Pancreas (tissue), 10 donors: ENCODE data around the gene UVRAG. TPM values are rescaled to one million over a fixed set of nuclear protein-coding genes. Genes with fewer than 3 reads are reported as not detected.
"Not testable (repeated sequence)": the region's sequence is repeated elsewhere in the genome, so short reads cannot be mapped to it uniquely, and the experiment has no call there.

Experiments used
- ATAC-seq, 4 donors: fragments of 200-7000 bp; cut with Tn5 transposase; one replicate each; pipeline versions ENCODE4 v1.8.0 to v1.9.1; 2020; ENCODE audit warnings: mild to moderate bottlenecking in 4 of 4, moderate library complexity in 4 of 4
- DNase-seq, 6 donors: peaks; one replicate each; pipeline ENCODE4 v3.0.0-alpha.2; 2020
- FAIRE-seq: peaks from 2 replicates; lab custom pipeline; 2012; peaks lifted over from hg19 to GRCh38; lab: Jason Lieb, UNC
- H3K27ac ChIP-seq, 4 donors: fragments of 200-600 bp; sonication (generic); 1 replicate in 3 of 4; 2 replicates in 1 of 4; pipeline versions ENCODE4 v1.5.0 to v1.8.0; 2020
- H3K27me3 ChIP-seq, 4 donors: fragments of 200-600 bp; one replicate each; pipeline ENCODE4 v1.8.0; 2021
- H3K36me3 ChIP-seq, 3 donors: fragments of 200-600 bp; sonication (generic) in 1 of 3; one replicate each; pipeline versions ENCODE4 v1.5.0 to v1.8.0; 2020 to 2021
- H3K4me1 ChIP-seq, 3 donors: fragments of 200-600 bp; one replicate each; pipeline ENCODE4 v1.8.0; 2021
- H3K4me3 ChIP-seq, 4 donors: fragments of 200-600 bp; sonication (generic) in 2 of 4; one replicate each; pipeline versions ENCODE4 v1.5.0 to v1.8.0; 2020 to 2021
- H3K9me3 ChIP-seq, 4 donors: fragments of 200-600 bp; one replicate each; pipeline ENCODE4 v1.8.0; 2021
- WGBS, 2 donors: extraction: QIAGEN DNeasy Blood & Tissue Kit; methylation state at CpG; one replicate each; pipeline ENCODE4 v1.1.7; 2013; 5-methylcytosine and 5-hydroxymethylcytosine counted together
- intact Hi-C, 3 donors: fragments of 100-400 bp; cut with DNase I; formaldehyde crosslinking; loops; one replicate each; pipeline versions ENCODE4 v1.11.1 to v1.14.2; 2022
- polyA plus RNA-seq, 2 donors: library from polyadenylated mRNA; stranded (reverse); fragments of 200-250 nt; gene quantifications; one replicate each; pipeline ENCODE4 v1.2.3, GENCODE V29; 2013
- total RNA-seq, 6 donors: library from RNA; stranded (reverse); fragmentation: NEBNext Ultra II Directional in 4 of 6; extraction: Animal tissue kit (Norgen Biotek cat#: 25700) in 4 of 6; gene quantifications; one replicate each; pipeline versions ENCODE4 v1.2.1 to v1.2.4, GENCODE V29; 2021 to 2023
- TF ChIP-seq, protein P1 (sequence below), 4 donors: fragments of 200-600 bp; sonication (generic) in 3 of 4; IDR thresholded peaks; one replicate each; pipeline versions ENCODE4 v1.5.0 to v1.8.0; 2021; ENCODE audit warnings: antibody characterized with exemption in 4 of 4
- donor health status: healthy with polysubstance abuse.
- donor health status: DM: no; HTN: no; CAD: no; lungs with moderate emphysema.
- donor health status: DM: no; HTN: no; CAD: no.
- donor health status: control.
- donor health status: control.
- donor health status: Bipolar disorder and iron deficiency.
- donor health status: DM: yes; HTN: yes; CAD: no.
- donor health status: DM: no; HTN: no; CAD: no.
- donor health status: DM: no; HTN: no; CAD: no.
- donor health status: DM: yes; HTN: yes; CAD: no.

UVRAG gene
- total and polyA plus RNA-seq, 8 donors: 3.3 to 17.2 (median 7.6) TPM

- intact Hi-C loops: no loop called here
- H3K9me3 ChIP-seq: no peaks in the 10 kb centered on the region
- FAIRE-seq (no peak), ATAC-seq (no peak), DNase-seq (no peak)
- H3K4me3 ChIP-seq: no peak overlapping the region
- TF ChIP-seq, protein P1, sequence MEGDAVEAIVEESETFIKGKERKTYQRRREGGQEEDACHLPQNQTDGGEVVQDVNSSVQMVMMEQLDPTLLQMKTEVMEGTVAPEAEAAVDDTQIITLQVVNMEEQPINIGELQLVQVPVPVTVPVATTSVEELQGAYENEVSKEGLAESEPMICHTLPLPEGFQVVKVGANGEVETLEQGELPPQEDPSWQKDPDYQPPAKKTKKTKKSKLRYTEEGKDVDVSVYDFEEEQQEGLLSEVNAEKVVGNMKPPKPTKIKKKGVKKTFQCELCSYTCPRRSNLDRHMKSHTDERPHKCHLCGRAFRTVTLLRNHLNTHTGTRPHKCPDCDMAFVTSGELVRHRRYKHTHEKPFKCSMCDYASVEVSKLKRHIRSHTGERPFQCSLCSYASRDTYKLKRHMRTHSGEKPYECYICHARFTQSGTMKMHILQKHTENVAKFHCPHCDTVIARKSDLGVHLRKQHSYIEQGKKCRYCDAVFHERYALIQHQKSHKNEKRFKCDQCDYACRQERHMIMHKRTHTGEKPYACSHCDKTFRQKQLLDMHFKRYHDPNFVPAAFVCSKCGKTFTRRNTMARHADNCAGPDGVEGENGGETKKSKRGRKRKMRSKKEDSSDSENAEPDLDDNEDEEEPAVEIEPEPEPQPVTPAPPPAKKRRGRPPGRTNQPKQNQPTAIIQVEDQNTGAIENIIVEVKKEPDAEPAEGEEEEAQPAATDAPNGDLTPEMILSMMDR (IDR thresholded peaks at IDR 0.05): no peak
- H3K36me3 ChIP-seq: no peaks in the 10 kb centered on the region
- no peak overlapping the region for H3K27ac ChIP-seq
- peaks cover 6 to 13% (median 9%) of the 10 kb centered on the region in 3 donors for H3K4me1 ChIP-seq
- 96 to 97% methylated on average over 2 of the region's 2 CpGs for WGBS, 2 donors
- H3K27me3 ChIP-seq: no peaks in the 10 kb centered on the region
Observed at GRCh38 chr11:76075716-76076115, 260.7 kb downstream of the UVRAG start.

- FAIRE-seq, H3K9me3 ChIP-seq, H3K27me3 ChIP-seq, H3K4me3 ChIP-seq, H3K27ac ChIP-seq, H3K36me3 ChIP-seq, intact Hi-C loops, DNase-seq, ATAC-seq: not testable (repeated sequence)
- peaks cover 6 to 13% (median 9%) of the 10 kb centered on the region in 3 donors for H3K4me1 ChIP-seq
- WGBS, 2 donors: 97 to 99% methylated on average over 4 of the region's 4 CpGs
Observed at GRCh38 chr11:76076253-76076652, 261.2 kb downstream of the UVRAG start.

GRCh38 chr11:76076749-76077148, 261.7 kb downstream of the UVRAG start:
- TF ChIP-seq, protein P1 (IDR thresholded peaks at IDR 0.05): no peak
- Histone ChIP-seq H3K4me1 (peaks cover 6 to 13% (median 9%) of the 10 kb centered on the region in 3 donors), H3K36me3 (no peaks in the 10 kb centered on the region), H3K27ac (no peak overlapping the region), H3K27me3 (no peaks in the 10 kb centered on the region), H3K9me3 (no peaks in the 10 kb centered on the region), H3K4me3 (no peak overlapping the region)
- no peak for DNase-seq
- intact Hi-C loops: no loop called here
- 88 to 90% methylated on average over 1 of the region's 1 CpG for WGBS, 2 donors
- FAIRE-seq: no peak
- ATAC-seq: no peak

DNA sequence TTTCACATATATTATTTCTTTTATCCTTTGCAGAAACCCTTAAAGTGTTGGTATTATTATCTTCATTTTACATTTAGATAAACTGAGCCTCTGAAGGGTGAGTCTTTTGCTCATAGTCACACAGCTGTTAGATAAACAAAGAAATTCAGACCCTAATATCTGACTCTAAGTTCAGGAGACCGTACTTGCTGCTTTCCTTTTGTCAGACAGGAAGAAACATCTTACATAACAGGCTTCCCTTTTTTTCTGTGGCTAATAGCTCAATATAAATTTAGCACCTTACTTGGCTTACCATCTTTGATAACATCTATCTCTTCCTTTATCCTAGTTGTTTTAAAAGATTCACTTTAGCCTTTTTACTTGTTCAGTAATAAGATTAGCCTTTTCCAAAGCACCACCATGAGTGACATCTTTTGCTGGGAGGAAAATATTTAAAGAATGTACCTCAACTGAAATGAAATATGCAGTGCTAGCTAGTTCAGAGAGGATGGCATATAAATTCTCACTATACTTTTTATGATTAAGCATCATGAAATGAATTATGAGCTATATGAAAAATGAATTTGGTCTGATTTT, 262.7 kb downstream of the UVRAG start:
- WGBS, 2 donors: 29 to 45% methylated on average over 1 of the region's 1 CpG
- Histone ChIP-seq H3K4me3 (no peak overlapping the region), H3K27ac (no peak overlapping the region), H3K27me3 (no peaks in the 10 kb centered on the region), H3K36me3 (no peaks in the 10 kb centered on the region), H3K4me1 (peaks cover 6 to 13% (median 9%) of the 10 kb centered on the region in 3 donors), H3K9me3 (no peaks in the 10 kb centered on the region)
- FAIRE-seq: no peak
- intact Hi-C loops: no loop called here
- ATAC-seq: no peak
- TF ChIP-seq, protein P1 (IDR thresholded peaks at IDR 0.05): no peak
- DNase-seq: no peak

GRCh38 chr11:76081084-76081483, 266.1 kb downstream of the UVRAG start:
- H3K27me3 ChIP-seq, intact Hi-C loops, FAIRE-seq, H3K27ac ChIP-seq, H3K9me3 ChIP-seq, H3K36me3 ChIP-seq, H3K4me3 ChIP-seq, ATAC-seq, H3K4me1 ChIP-seq, DNase-seq: not testable (repeated sequence)
- WGBS, 2 donors: 91 to 95% methylated on average over 5 of the region's 5 CpGs
